Kasumi-1 (cell line): ENCODE measurements around the gene MYCBPAP.

ENCODE experiments used
- DNase-seq, 2 experiments: peaks; one replicate each; lab custom pipeline; 2025; lab: John Stamatoyannopoulos, UW

The MYCBPAP gene

GRCh38 chr17:50487213-50488096 lies 20.8 kb upstream of the MYCBPAP start:
- no peak for DNase-seq

DNA sequence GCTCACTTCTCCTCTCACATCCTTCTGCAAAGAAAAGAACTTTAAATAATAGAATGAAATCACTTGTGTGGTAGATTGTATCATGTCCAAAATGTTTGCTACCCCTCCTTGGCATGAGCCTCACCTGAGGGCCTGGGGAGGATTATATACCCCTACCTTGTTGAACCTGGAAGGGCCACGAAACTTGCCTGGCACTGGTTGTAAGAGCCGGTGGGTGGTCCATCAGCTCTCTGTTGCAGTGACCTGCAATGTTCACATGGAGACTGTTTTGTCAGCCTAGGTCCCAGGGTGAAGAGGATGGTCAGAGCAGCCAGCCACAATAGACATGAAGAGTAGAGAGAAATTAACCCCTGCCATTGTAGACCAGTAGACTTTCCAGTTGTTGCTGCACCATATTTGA lies 19.4 kb upstream of the MYCBPAP start:
- no peak for DNase-seq

DNA sequence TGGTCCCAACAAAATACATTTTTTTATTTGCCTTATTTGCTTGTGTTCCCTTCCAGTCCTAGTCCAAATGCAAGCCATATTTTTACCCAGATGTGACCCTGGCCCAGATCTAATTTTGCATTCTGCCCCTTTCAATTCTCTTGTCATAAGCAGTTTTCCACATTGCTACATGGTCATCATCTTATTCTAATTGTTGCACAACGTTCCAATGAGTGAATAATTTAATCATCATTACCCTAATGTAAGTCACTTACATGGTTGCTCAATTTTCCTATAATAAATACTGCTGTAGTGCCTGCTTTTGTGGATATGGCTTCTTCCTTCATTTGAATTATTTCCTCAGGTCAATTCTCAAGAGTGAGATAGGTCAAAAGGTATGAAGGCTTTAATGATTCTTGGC lies 16.7 kb upstream of the MYCBPAP start:
- no peak for DNase-seq

DNA sequence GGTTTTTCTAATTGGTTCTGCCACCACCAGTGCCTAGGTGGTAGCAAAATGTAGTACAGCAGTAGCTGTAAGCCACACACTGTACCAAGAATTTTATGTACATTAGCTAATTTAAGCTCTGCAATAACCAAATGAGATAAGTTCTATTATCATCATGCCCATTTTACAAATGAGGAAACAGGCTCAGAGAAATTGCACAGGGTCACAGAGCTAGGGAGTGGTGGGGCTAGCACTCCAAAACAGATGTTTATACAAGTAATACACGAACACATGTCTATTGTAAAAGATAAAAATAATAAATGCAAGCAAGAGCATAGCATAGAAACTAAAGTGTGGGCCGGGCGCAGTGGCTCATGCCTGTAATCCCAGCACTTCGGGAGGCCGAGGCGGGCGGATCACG lies 16.0 kb upstream of the MYCBPAP start:
- DNase-seq: no peak

DNA sequence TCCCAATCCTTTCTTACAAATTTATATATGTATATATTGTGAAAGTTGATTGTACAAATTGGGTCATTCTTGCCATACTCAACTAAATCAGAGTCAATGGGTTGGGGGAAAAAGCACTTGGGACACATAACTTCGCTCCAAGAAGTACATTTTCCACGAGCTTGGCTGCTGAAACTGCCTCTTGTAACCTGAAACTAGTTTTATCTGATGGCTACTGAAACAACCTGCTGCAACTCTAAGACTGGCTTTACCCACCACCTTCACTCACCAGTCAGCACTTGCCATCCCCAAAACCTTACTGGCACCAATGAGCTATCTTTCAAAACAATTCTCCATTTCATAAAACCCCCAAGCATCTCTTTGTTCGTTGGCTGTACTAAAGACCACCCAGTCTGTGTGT lies 14.5 kb upstream of the MYCBPAP start:
- DNase-seq: no peak

- no peak for DNase-seq
Measured at GRCh38 chr17:50495217-50495823, 12.9 kb upstream of the MYCBPAP start.

- DNase-seq: no peak
Measured at GRCh38 chr17:50495918-50496317, 12.3 kb upstream of the MYCBPAP start.

DNA sequence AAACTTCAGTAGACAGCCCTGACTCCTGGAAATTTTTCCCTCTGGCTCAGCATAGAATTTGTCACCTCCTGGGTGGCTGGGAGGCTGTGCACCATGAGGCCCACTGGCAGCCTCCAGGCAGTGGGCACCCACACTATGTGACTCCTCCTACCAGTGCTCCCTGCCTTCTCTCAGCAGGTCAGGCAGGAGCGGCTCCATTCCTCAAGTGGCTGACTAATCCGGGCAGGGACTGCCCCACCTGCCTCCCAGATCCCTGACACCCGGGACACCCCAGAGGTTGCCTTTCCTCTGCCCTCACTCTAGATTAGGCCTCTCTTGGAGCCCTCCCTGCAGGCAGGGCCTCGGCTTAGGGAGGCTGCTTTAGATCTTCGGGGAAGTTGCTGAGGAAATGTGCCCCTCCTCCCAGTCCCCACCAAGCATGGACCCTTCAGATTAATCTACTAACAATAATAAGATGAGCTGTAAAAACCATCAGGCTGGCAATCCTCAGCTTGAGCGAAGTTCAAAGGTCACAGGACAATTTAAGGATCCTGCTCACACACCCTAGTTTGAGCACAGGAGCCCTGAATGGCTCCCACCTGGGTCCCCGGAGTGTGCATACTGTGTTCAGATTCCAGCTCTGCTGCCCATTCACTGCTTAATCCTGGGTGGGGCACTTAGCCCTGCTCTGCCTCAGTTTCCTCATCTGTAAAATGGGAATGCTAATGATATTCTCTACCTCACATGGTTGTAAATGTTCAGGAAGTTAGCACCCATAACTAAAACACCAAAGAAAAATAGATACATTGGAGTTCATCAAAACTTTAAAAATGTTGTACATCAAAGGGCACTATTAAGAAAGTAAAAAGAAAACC lies 10.0 kb upstream of the MYCBPAP start:
- DNase-seq: no peak

GRCh38 chr17:50499270-50499669 lies 9.0 kb upstream of the MYCBPAP start:
- no peak for DNase-seq

GRCh38 chr17:50499721-50500120 lies 8.5 kb upstream of the MYCBPAP start:
- no peak for DNase-seq

GRCh38 chr17:50501054-50501453 lies 7.2 kb upstream of the MYCBPAP start:
- DNase-seq: peak; percentile 37 to 62

GRCh38 chr17:50502301-50502990 lies 5.8 kb upstream of the MYCBPAP start:
- no peak for DNase-seq

- no peak for DNase-seq
Measured at GRCh38 chr17:50505591-50506130, 2.6 kb upstream of the MYCBPAP start.

GRCh38 chr17:50506298-50506697 lies 1.9 kb upstream of the MYCBPAP start:
- no peak for DNase-seq

GRCh38 chr17:50508573-50509460 lies 578 bp downstream of the MYCBPAP start:
- no peak for DNase-seq

DNA sequence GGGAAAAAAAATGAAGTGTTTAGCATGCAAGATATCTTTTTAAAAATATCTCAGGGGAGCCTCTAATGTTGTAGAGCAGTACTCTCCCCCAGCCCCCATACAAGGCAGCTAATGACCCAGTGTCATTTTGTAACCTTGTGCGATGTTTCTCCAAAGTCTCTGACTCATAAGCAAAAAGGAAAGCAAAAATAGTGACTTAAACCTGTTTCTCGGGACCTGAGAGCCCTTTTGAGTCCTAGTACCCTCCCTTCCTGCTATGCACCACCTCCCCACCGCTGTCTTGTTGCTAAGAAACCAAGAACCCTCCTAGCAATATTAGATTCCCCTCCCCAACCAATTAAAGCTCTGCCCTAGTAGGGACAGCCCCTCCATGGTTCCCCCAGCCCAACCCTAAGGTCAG lies 2.8 kb downstream of the MYCBPAP start:
- no peak for DNase-seq

GRCh38 chr17:50513495-50513894 lies 5.3 kb downstream of the MYCBPAP start:
- no peak for DNase-seq

- DNase-seq: no peak
Measured at GRCh38 chr17:50514388-50514787, 6.1 kb downstream of the MYCBPAP start.

DNA sequence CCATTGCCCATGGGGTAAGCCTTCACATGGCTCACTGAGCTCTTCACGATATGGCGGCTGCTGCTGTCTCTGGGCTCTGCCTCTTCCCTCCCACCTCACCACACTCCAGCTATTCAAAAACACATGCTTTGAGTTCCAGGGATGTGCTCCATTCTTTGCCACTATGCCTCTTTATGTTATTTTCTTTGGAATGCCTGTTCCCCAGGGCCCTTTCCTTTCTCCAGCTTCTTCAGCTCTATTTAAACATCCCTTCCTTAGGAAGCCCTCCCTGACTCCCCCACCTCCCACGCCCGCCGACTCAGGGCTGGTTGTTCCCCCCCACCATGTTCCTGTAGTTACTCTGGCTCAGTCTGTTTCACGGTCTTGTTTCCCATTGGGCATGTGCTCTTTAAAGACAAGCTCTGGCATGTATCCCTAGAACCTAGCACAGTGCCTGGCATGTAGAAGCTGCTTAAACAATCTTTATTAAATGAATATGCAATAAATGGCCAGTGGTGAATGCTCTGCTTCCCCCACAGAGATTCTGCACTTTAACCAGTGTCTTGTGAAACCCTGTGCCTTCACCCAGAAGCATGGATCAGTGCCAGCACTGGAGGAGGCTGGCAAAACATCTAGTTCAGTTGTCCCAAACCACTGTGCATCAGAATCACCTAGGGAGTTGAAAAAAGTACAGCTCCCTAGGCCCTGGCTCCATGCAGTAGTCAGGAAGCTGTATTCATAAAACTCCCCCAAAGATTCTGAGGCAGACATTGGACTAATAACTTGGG lies 6.9 kb downstream of the MYCBPAP start:
- DNase-seq: peak in 1 of 2 experiments; percentile 17

DNA sequence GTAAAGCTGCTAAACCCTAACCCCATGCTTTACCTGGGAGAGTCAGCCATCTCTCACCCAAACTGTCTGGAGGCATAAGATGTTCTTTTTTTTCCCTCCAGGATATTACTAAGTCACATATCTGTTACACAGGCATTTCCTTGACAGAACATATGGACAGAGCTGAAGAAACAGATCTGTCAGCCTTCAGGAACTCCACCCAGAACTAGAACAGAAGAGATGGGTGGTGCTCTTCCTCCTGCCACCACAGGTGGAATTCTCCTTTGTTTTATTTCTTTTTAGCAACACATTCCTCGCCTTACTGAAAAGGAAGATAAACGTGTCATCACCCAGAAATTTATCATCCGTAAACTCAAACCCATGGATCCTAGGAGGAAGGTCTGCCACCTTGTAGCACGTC lies 8.8 kb downstream of the MYCBPAP start:
- no peak for DNase-seq
